GM21515 (cell line): Measurements from ENCODE around the gene DRGX.

Experiments
- ATAC-seq: cut with Tn5 transposase; IDR thresholded peaks from one replicate; pipeline ENCODE4 v1.9.1; 2021; ENCODE audit not compliant: unreplicated experiment

Gene DRGX

DNA sequence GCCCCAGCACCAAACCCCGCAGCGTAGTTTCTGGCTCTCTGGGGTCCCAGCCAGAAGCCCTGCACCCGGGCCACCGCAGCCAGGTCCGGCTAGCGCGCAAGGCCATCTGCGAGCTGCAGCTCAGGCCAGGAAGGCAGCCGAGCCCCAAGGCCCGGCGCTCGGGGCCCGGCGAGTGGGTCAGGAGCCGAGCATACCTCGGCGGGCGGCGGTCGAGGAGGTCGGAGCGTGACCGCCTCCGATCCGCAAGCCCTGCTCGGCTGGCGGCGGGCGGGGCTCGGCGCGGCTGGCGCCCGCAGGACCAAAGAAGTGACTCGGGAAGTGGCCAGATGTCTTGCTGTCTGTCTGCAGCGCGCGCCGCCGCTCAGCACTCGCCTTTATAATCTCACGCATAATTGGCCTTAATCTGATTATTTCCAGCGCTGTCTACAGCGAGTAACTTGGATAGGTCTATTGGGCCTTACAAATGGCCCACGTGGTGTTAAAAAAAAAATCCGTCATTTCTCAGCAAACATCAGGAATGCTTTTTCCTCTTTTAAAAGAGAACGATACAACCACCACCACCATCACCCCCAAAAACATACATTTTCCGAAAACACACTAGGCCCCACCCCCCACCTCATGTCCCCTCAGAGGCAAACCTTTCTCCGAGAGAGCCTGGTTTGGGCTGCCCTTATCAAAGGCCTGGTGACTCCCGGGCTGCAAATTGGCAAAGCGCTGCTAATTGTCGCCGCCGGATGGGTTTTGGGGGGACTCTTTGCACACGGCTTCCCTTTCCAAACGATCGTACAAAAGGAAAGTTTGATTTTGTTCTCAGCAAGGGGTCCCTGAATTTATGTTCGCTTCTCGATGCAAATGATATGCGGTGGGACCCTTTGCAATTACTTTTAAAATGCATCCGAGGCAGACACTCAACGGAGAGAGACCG is at the start of gene DRGX:
DRGX (minus strand) TSS at position 349 of the 925 bp plus-strand sequence. CDS start 649 bp downstream, outside the sequence.
- ATAC-seq = no peak

DNA sequence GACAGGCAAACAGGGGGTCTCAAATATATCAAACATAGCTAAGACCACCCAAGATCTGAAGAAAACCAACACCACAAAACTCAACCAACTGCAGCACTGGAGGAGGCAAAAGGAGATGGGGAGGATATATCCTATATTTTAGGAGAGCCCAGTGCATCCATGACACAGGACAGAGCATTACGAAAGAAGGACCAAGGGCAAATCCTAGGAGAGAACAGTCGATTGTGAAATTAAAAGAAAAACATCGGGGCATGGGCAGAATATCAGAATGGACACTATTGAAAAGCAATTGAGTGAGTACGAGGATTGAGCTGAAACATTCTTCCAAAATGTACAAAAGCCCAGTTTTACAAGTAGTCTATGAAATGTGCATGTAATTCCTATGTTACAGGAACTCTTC is 48.5 kb upstream of the DRGX start:
- no peak for ATAC-seq

DNA sequence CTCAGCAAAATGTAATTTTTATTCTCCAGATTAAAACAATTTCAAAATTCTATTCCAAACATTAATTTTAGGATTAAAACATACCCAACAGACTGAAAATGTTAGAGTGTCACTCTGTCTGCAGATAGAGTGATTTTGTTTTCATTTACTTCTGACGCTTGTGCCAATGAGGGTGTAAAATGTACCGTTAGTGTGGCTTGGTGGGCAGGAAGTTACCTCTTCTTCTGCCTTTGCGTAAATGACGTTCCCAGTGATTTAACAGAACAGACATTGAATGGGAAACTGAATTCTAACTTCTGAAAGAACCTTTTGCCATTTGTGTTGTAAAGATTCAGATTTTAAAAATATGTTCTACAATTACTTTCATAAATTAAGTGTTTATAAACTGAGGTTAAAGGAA is 47.0 kb upstream of the DRGX start:
- no peak for ATAC-seq

DNA sequence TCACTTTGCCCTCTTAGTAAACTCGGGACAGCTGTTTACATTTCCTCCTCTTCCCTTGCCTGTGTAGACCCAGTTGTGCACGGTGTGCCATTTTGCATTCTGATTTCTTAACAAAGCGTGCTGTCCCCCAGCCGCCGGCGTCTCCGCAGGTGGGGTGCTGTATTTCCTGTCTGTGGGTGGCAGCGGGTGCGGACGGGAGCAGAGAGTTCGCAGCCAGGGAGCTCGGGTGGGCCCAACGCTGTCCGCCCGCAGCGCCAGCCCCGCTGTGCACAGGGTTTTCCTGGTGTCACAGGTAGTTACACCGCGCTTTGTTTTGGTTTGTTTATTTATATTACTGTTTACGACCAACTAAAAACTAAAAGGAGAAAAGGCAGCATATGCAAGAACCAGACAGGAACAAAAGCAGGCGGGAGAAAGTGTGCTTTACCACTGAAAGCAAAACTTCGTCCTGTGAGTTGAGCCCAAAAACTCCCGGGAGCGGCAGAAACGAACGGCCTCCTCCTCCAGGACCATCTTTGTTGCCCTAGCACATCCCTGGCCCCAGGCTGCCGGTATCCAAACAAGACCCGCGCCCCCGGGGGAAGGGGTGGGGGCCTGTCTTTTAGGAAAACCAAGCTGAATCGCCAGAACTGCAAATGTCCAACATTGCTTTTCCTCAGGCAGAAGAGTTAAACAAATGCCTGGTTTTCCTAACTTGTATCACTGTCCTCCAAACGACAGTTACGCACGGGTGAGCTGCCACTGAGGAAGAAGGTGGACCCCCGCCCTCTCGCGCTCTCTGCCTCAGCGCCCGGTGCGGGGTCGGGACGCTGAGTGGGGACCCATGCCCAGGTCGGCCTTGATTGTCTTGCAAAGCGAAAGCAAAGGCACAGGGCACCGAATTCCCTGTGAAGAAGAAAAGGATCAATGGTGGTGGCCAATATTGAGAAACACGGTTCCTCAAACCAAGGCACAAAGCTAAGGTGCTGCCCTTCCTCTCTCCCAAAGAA is 45.9 kb upstream of the DRGX start:
- no peak for ATAC-seq

DNA sequence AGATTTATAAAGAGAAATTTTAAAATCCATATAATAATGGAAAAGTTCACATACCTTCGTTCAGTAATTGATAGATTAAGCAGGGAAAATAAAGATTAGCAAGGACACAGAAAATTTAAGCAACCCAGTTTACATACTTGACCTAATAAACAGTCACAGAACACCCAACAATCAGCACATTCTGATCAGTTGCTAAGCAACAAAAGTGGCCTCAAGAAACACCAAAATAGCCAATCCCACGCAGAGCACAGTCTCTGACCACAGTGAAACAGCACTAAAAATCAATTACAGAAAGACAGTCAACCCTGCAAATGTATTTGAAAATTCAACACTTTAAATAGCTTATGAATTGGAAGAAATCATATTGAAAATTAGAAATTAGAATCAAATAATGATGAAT is 39.3 kb upstream of the DRGX start:
- no peak for ATAC-seq

DNA sequence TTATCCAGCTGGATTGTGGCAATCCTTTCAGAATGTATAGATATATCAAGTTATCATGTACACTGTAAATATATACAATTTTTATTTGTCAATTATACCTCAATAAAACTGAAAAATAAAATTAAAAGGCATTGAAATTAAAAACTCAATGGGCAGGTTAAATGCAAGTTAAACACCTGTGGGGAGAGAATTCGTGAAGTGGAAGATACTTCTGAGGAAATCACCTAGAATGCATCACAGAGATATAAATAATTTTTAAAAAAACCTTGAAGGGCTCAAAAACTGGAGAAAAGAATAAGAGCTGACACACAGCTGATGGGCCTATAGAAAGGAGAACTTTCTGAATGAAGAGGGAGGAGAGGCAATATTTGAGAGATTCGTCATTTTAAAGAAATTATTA is 37.2 kb upstream of the DRGX start:
- ATAC-seq = no peak

DNA sequence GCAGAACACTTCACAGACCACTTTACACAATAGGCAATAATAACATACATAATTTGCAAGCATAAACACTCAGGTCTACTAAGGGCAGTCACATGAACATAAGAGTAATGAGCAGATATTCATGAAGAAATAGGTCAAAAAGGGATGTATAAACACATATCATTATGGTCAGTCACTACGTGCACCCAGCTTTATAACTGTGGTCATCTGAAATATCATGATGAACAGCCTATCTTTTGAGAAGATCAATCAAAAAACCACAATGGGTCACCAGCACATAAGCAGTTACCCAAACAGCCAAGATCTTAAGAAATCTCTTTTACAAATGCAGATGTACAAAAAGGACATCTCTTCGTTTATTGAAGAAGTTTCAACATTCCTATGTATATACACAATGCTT is 35.5 kb upstream of the DRGX start:
- ATAC-seq = no peak

DNA sequence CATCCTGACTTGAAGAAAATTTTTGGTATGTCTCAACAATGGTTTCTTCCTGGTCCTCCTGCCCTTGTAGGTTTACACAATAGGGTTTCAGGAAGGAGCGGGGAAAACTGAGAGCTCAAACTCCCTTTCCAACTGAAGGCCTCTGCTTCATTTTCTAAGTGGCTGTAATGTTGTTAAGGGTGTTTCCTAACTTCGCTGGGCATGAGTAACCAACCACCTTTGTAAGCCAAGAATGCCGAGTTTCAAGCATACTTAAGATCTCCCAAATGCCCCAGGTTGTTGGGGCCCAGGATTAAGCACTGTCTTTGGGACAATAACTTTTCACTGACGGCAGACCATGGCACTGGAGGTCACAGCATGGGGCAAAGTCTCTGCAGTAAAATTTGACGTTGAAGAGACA is 33.6 kb upstream of the DRGX start:
- ATAC-seq = no peak

DNA sequence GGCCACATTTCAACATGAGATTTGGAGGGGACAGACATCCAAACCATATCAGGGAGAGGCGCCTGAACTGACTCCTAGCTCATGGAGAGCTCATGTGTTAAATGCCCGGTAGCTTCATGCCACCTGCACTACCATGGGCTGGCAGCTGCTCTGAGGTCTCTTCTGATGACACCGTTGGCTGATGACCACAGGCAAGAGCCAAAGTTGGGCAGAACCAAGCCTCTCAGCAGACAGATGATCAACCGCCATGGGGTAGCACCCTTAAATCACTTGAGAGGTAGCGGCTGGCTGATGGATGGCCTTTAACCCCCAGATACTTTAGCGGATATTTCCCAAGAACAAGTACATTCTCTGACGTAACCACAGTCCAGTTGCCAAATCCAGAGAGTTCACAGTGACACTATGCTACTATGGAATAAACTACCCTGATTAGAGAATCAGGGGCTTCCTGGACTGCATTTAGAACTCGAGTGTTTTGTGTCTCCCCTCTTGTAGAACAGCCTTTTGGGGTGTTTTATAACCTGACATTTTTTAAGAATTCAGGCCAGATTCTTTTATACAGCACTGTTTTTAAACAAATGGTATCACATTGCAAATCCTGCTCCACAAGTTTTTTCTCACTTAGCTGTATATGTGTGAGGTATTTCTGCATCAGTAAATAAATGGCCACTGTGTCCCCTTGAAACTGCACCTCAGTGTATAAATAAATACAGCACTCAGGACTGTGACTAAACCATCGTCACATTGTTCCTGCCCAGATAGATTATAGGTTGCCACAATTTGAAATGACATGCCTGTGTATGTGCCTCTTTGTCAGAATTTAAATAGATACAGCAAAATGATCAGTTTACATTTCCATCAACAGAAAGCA is 30.8 kb upstream of the DRGX start:
- no peak for ATAC-seq

DNA sequence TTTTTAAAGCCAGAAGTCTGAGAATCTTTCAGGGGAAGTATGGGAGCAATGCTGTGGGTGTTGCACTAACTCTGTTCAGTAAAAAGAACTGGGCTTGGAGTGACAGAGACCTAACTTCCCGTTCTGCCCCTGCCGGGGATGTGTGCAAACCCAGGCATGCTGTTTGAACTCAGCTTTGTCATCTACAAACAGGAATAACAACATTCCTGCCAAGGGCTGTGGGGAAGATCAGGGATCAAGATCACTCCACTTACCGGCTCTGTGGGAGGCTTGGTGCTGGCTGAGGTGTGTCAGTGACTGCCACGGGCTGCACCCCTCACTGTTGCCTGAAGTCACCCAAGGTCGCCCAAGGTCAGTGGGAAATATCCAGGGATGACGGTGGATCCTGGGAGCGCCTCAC is 23.1 kb upstream of the DRGX start:
- ATAC-seq = no peak

DNA sequence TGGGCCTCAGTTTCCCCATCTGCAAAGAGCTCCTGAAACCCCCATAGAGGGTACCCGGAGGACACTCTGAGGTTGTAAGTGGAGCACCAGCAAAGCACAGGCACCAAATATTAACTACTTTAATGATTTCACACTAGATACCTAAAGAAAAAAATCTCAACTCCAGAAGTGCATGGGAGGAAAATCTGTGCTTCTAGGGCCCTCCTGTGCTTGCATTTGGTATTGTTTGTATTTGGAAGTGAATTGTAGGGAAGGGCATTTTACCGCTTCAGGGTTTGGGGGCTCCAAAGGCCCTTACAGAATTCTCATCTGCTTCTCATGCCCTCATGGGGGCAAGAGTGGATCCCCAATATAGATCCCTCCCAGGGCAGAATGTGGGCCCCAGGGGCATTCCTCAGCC is 22.4 kb upstream of the DRGX start:
- no peak for ATAC-seq

DNA sequence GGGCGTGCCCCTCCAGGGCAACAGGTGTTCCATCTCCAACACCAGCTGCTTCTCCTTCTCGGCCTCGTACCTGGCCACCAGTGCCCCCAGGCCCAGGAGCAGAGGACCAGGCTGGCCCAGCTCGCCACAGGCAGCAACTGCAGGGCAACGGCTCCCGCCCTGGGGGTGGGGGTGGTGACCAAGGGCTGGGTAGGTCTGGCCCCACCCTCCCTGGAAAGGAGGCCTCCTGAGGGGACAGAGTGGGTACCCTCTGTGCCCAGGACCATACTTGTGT is 22.1 kb upstream of the DRGX start:
- ATAC-seq = no peak

DNA sequence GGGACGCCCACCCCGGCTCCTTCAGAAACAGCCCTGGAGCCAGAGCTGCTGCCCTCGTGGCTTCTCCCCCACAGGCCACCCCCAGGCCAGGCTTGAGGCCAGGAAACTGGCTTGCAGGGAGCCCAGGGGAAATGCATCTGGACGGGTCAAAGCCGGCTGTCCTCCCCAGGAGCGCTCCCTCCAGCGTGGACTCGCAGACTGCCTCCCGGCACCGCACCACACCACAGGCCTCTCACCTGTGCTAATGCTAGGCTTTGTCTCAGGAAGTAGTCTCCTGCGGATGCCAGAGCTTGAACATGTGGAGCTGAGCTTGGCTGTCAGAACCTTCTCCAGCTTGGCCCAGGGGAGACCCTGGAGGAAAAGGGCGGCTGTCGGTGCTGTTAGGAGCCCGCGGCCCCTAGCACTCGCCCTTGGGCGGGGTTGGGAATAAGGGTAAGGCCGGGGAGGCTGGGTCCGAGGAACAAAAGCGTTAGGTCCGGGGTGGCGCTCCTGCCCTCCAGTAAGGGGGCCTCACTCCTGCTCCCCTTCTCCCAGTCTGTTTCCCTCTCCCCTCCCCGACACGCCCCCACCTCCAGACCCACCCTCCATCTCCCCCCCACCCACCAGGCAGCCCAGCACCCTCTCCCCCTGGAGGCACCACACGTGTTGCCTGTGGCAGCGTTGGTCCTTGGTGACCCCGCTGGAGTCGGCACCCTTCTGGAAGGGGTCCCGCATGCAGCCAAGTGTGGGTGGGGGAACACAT is 21.6 kb upstream of the DRGX start:
- no peak for ATAC-seq

DNA sequence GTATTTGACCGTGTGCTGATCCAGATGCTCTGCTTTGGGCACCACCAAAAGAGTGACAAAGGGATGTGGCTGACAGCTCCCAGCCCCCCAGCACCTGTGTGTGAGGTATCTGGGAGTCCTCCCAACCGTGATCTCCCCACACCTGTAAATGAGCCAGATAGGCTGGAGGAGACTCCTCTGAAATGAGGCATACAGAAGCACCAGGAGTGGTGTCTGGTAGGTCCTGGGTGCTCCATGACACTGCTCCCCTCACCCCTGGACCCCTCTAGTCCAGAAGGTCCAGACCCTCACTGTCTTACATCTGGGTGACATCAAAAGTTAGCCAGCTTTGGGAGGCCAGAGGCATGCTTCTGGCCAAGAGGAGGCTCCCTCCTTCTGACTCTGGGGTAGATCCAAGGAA is 20.0 kb upstream of the DRGX start:
- ATAC-seq = no peak

DNA sequence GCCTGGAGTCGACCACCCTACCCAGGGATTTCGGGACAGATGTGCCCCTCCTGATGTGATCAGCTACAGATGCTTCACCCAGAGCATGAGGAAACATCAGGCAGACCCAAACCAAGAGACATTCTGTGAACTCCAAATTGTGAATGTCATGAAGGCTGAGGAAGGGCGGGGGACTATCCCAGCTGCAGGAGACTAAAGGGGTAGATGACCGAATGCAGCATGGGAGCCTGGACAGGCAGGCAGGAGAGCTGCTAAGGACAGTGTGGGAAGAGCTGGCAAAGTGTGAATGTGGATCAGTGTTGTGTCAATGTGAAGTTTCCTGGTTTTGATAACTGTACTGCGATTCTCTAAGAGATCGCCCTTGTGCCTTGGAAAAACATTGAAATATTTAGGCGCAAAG is 19.2 kb upstream of the DRGX start:
- no peak for ATAC-seq

DNA sequence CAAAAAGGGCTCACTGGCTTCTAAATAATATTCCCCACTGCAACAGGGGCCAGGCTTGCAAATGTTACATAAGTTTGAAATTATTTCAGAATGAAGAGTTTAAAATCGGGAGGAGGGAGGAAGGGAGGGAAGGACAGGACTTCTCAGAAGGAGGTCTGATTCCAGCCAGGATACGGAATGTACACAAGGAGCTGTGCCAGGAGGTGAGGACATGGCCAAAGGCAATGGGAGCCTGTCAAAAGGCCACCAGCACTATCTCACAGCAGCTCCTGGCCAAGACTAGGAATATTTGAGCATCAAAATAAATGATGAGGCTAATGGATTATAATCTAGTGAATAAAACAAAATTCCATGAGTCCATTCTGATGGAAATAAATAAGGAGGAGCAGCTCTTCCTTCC is 18.6 kb upstream of the DRGX start:
- no peak for ATAC-seq

DNA sequence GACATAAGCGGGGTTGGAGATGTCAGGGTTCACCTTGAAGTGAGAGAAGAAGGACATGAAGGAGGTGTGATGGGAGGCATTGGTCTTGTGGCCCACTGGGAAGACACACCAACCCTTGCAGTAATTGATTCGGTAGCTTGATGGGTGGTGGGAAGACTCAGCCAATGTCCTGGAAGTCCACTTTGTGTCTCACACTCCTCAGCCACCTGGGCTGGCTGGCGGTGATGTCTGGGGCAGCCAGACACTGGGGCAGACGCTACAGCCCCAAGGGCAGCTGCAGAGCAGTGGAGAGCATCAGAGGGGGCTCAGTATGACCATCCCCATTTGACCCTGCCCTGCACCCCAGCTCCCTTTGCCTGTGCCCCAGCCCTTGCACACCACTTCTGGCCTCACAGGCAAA is 16.7 kb upstream of the DRGX start:
- ATAC-seq = no peak

DNA sequence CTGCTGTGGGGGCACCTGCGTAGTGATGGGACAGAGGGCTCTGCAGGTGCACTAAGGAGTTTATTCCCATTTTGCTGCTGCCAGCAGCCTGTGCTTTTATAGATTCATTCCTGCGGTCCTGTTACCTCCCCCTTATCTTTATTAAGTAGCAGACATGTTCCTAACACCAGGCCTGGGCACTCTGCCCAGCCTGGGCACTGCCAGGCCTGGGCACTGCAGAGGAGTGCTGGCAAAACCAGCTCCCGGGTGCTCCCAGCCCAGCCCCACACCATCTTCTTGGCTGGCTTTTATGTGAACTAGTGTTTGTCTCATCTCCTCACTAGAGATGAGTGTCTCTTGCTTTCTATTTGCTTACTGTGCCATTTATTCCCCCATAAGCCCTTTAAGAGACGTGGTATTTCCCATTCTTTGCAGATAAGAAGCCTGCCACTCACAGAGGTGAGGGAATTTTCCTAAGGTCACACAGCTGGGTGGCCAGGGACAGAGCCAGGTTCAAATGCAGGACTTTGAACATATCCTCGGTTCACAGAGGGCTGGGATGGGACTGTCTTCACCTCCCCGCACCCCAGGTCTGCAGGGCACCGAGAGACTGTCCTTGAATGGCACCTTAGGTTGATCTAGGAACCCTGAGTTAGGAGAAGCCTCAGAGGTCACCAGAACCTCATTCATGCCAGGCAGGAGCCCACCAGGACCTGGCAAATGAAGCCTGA is 14.6 kb upstream of the DRGX start:
- no peak for ATAC-seq

DNA sequence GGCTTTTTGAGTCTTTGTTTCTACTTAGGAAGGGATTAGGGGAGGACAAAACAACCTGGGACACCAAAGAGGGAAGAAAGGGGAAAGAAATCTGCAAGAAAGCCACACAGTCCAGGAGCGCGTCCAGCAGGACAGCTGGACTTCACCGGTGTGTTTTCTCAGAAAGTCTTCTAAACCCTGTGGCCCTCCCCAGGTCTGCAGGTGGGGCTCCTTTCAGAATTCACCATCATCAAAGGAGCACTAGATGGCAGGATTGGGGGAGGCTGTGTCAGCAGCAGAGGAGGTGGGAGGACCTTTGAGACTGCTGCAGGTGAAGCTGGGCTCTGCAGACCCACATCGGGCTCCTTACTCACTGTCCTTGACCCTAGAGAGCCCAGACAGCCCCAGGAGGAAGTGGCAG is 13.9 kb upstream of the DRGX start:
- no peak for ATAC-seq
